Right lobe of liver (tissue), 4 donors: ENCODE results near the gene OTOGL.

Experiments used
- CTCF ChIP-seq, 4 donors: fragments of 200-600 bp in 3 of 4; fragments of 450-650 bp in 1 of 4; IDR thresholded peaks; one replicate each; pipeline versions ENCODE4 v1.5.1 to v1.8.0; 2016 to 2022; ENCODE audit warnings: antibody characterized with exemption in 4 of 4, mild to moderate bottlenecking in 2 of 4
- POLR2A ChIP-seq: fragments of 450-650 bp; IDR thresholded peaks from one replicate; pipeline ENCODE4 v1.6.1; 2017; ENCODE audit warnings: antibody characterized with exemption, mild to moderate bottlenecking
- donor health status: DM: no; HTN: no; CAD: no.
- donor health status: DM: no; HTN: no; CAD: no.
- donor health status: DM: no; HTN: yes; CAD: no.

- TF ChIP-seq POLR2A (no peak), CTCF (IDR thresholded peaks at IDR 0.05) (no peak)
Observed at GRCh38 chr12:80200414-80200813, 101.1 kb downstream of the OTOGL start.
